Measurements from ENCODE around the gene SLC16A3. TPM values are rescaled to one million over a fixed set of nuclear protein-coding genes. Genes with fewer than 3 reads are reported as not detected.

Gene SLC16A3
- total RNA-seq, 2 experiments from 2014 or later: 93.4 to 99.0 TPM

DNA sequence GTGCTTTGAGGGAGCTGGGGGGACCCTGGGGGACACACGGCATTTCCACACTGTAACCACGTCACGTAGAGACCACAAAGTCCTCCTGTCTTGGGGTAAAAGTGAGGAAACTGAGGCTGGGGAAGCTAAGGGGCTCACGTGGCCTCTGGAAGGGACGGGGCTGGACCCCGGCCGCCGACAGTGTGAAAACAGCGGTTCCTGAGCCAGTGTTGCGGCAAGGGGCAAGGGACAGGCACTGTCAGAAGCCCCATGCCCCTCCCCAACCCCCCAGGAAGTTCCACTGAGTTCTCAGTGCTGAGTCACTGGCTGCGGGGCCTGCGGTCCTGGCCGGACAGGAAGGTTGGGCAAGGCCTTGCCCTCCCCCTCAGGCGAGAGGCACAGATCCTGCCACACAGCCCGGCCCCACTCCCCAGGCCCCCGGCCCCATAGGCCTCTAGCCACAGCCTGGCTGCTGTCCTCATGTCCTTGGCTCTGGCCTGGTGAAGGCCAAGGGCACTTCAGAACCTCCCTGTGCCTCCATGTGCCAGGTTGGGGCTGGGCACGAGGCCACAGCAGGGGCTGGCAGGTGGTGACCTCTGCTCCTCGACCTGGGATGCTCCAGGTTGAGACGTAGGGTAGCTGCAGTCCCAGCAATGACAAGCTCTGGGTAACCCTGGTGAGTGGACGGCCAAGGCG, 11.2 kb upstream of the SLC16A3 start:
- Mint-ChIP-seq H3K27ac (no peak overlapping the region), H3K36me3 (ENCODE audit: low read depth) (no peaks in the 10 kb centered on the region), H3K4me3 (no peak overlapping the region), H3K4me1 (ENCODE audit: low read depth) (peaks cover 28% of the 10 kb centered on the region), H3K9me3 (no peaks in the 10 kb centered on the region), H3K27me3 (no peaks in the 10 kb centered on the region)
- TF ChIP-seq, protein P1, sequence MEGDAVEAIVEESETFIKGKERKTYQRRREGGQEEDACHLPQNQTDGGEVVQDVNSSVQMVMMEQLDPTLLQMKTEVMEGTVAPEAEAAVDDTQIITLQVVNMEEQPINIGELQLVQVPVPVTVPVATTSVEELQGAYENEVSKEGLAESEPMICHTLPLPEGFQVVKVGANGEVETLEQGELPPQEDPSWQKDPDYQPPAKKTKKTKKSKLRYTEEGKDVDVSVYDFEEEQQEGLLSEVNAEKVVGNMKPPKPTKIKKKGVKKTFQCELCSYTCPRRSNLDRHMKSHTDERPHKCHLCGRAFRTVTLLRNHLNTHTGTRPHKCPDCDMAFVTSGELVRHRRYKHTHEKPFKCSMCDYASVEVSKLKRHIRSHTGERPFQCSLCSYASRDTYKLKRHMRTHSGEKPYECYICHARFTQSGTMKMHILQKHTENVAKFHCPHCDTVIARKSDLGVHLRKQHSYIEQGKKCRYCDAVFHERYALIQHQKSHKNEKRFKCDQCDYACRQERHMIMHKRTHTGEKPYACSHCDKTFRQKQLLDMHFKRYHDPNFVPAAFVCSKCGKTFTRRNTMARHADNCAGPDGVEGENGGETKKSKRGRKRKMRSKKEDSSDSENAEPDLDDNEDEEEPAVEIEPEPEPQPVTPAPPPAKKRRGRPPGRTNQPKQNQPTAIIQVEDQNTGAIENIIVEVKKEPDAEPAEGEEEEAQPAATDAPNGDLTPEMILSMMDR (IDR thresholded peaks at IDR 0.05): no peak
- ATAC-seq (ENCODE audit: poor library complexity) (no peak), DNase-seq (peak in 2 of 14 experiments; percentile 63 to 72)
- intact Hi-C loops (cut with DNase I, micrococcal nuclease): loop anchor here in 1 of 2 experiments (2.0 kb wide), 1 partner anchor 17 kb away; no protein-coding TSS in a partner anchor
- Histone ChIP-seq H3K27me3 (ENCODE audit: control insufficient read depth in 1 of 2, insufficient read depth in 2 of 2, low read length in 2 of 2) (no peaks in the 10 kb centered on the region), H3K9me3 (ENCODE audit: control insufficient read depth in 1 of 2, insufficient read depth in 1 of 2, low read length in 2 of 2) (peaks cover 0 to 4% of the 10 kb centered on the region in 2 experiments), H3K4me3 (ENCODE audit: low read length) (no peak overlapping the region), H3K27ac (ENCODE audit: low read depth in 1 of 2, low read length in 2 of 2) (no peak overlapping the region), H3K36me3 (ENCODE audit: insufficient read depth, low read length) (no peaks in the 10 kb centered on the region), H3K4me1 (ENCODE audit: insufficient read depth, low read length) (peaks cover 40% of the 10 kb centered on the region)
- POLR2A ChIA-PET: no interaction called here
- CTCF ChIA-PET: no interaction called here

- Histone ChIP-seq H3K4me1 (ENCODE audit: insufficient read depth, low read length) (peaks cover 36% of the 10 kb centered on the region), H3K27ac (ENCODE audit: low read depth in 1 of 2, low read length in 2 of 2) (no peak overlapping the region), H3K36me3 (ENCODE audit: insufficient read depth, low read length) (no peaks in the 10 kb centered on the region), H3K27me3 (ENCODE audit: control insufficient read depth in 1 of 2, insufficient read depth in 2 of 2, low read length in 2 of 2) (no peaks in the 10 kb centered on the region), H3K9me3 (ENCODE audit: control insufficient read depth in 1 of 2, insufficient read depth in 1 of 2, low read length in 2 of 2) (peaks cover 0 to 4% of the 10 kb centered on the region in 2 experiments), H3K4me3 (ENCODE audit: low read length) (no peak overlapping the region)
- ChIA-PET POLR2A (no interaction called here), CTCF (no interaction called here)
- DNase-seq (no peak), ATAC-seq (ENCODE audit: poor library complexity) (no peak)
- Mint-ChIP-seq H3K27ac (no peak overlapping the region), H3K27me3 (no peaks in the 10 kb centered on the region), H3K4me3 (no peak overlapping the region), H3K9me3 (no peaks in the 10 kb centered on the region), H3K4me1 (ENCODE audit: low read depth) (peaks cover 27% of the 10 kb centered on the region), H3K36me3 (ENCODE audit: low read depth) (no peaks in the 10 kb centered on the region)
- intact Hi-C loops (cut with DNase I, micrococcal nuclease): no loop called here
- TF ChIP-seq, protein P1 (IDR thresholded peaks at IDR 0.05): no peak
Measured at GRCh38 chr17:82218349-82219075, 10.3 kb upstream of the SLC16A3 start.

- no peaks in the 10 kb centered on the region for H3K36me3 ChIP-seq (ENCODE audit: insufficient read depth, low read length)
- H3K9me3 ChIP-seq (ENCODE audit: control insufficient read depth in 1 of 2, insufficient read depth in 1 of 2, low read length in 2 of 2): peaks cover 0 to 4% of the 10 kb centered on the region in 2 experiments
- Mint-ChIP-seq H3K36me3 (ENCODE audit: low read depth) (no peaks in the 10 kb centered on the region), H3K4me1 (ENCODE audit: low read depth) (peaks cover 21% of the 10 kb centered on the region), H3K9me3 (no peaks in the 10 kb centered on the region), H3K4me3 (no peak overlapping the region), H3K27ac (no peak overlapping the region), H3K27me3 (no peaks in the 10 kb centered on the region)
- intact Hi-C loops (cut with DNase I, micrococcal nuclease): no loop called here
- H3K4me1 ChIP-seq (ENCODE audit: insufficient read depth, low read length): peaks cover 32% of the 10 kb centered on the region
- H3K4me3 ChIP-seq (ENCODE audit: low read length): no peak overlapping the region
- TF ChIP-seq, protein P1 (IDR thresholded peaks at IDR 0.05): no peak
- no peaks in the 10 kb centered on the region for H3K27me3 ChIP-seq (ENCODE audit: control insufficient read depth in 1 of 2, insufficient read depth in 2 of 2, low read length in 2 of 2)
- ChIA-PET POLR2A (no interaction called here), CTCF (no interaction called here)
- ATAC-seq (ENCODE audit: poor library complexity) (no peak), DNase-seq (peak in 1 of 14 experiments; percentile 25)
- no peak overlapping the region for H3K27ac ChIP-seq (ENCODE audit: low read depth in 1 of 2, low read length in 2 of 2)
Measured at GRCh38 chr17:82219083-82219482, 9.8 kb upstream of the SLC16A3 start.
